ENCODE measurements around the gene C10orf90. TPM values are rescaled to one million over a fixed set of nuclear protein-coding genes. Genes with fewer than 3 reads are reported as not detected.

C10orf90 gene
- total RNA-seq, 4 donors from 2014 or later, result not detected

DNA sequence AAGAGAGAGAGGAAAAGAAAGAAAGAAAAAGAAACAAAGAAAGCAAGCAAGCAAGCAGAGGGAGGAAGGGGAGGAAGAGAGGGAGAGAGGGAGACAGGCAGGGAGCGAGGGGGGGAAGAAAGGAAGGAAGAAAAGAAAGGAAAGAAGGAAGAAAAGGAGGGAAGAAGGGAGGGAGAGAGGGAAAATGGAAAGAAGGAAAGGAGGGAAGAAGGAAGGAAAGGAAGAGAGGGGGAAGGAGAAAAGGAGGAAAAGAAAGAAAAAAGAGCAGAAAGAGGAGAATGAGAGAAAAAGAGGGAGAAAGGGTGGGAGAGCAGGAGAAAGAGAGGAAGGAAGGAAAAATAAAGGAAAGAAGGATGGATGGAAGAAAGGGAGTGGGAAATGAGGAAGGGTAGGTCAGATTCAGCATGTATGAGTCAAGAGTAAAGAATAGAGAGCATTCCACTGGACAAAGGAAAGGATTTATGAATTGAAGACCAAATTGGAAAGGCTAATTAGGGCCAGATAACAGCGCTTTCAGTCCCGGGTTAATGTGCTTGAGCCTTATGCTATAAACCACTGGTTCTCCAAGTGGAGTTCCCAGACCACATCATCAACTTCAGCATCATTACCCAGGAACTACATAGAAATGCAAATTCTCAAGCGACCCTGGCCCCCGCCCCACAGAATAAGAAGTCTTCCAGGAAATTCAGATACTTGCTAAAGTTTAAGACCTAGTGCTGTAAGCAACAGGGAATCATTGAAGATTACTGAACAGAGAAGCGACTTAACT is 85.1 kb downstream of the C10orf90 start:
- Histone ChIP-seq H3K27ac (no peak overlapping the region), H3K36me3 (no peaks in the 10 kb centered on the region), H3K27me3 (no peaks in the 10 kb centered on the region), H3K9me3 (no peaks in the 10 kb centered on the region), H3K4me1 (no peaks in the 10 kb centered on the region), H3K4me3 (no peak overlapping the region)
- DNase-seq, result no peak
- TF ChIP-seq, protein P1, sequence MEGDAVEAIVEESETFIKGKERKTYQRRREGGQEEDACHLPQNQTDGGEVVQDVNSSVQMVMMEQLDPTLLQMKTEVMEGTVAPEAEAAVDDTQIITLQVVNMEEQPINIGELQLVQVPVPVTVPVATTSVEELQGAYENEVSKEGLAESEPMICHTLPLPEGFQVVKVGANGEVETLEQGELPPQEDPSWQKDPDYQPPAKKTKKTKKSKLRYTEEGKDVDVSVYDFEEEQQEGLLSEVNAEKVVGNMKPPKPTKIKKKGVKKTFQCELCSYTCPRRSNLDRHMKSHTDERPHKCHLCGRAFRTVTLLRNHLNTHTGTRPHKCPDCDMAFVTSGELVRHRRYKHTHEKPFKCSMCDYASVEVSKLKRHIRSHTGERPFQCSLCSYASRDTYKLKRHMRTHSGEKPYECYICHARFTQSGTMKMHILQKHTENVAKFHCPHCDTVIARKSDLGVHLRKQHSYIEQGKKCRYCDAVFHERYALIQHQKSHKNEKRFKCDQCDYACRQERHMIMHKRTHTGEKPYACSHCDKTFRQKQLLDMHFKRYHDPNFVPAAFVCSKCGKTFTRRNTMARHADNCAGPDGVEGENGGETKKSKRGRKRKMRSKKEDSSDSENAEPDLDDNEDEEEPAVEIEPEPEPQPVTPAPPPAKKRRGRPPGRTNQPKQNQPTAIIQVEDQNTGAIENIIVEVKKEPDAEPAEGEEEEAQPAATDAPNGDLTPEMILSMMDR (IDR thresholded peaks at IDR 0.05), result no peak
- no peak for TF ChIP-seq POLR2A (IDR thresholded peaks at IDR 0.05)

DNA sequence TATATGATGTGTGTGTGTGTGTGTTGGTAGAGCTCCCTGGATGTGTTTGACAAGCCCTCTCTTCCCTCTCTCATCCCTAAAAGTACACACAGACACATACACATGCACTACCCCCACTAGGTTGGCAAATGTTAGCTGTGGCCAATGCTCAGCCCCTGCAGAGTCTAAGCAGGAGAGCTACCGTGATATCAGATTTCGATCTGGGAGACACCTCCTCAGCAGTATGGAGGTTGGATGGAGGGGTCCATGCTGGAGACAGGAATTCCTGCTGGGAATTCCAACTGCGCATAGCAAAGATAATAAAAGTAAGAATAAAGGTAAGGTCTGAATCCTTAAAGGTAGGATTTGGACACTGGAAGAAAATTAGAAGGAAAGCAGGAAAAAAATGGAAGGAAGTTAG is 85.7 kb downstream of the C10orf90 start:
- no peak overlapping the region for H3K27ac ChIP-seq
- H3K36me3 ChIP-seq, result no peaks in the 10 kb centered on the region
- H3K4me3 ChIP-seq, result no peak overlapping the region
- H3K9me3 ChIP-seq, result no peaks in the 10 kb centered on the region
- TF ChIP-seq POLR2A (IDR thresholded peaks at IDR 0.05), result no peak
- TF ChIP-seq, protein P1 (IDR thresholded peaks at IDR 0.05), result no peak
- no peak for DNase-seq
- H3K4me1 ChIP-seq, result no peaks in the 10 kb centered on the region
- H3K27me3 ChIP-seq, result no peaks in the 10 kb centered on the region

DNA sequence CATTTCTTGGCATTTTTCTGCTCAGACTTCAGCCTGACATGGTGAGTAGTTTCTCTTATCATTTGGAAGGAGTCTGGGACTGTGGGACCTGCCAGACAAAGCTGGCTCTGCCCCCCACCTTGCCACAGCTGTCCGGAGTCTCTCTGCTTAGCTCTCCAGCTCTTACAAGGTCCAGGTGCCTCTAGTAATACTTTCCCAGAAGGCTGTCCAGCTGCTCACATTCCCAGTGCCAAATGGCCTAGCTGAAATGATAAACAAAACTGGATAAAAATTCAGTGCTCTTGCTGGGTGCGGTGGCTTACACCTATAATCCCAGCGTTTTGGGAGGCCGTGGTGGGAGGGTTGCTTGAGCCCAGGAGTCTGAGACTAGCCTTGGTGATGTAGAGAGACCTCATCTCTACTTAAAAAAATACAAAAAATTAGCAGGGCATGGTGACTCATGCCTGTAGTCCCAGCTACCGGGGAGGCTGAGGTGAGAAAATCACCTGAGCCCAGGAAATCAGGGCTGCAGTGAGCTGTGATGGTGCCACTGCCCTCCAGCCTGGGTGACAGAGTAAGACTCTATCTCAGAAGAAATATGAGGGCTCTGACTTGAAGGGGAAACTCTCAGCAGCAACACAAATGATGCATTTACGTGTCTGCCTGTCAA is 86.8 kb downstream of the C10orf90 start:
- no peaks in the 10 kb centered on the region for H3K9me3 ChIP-seq
- no peak for DNase-seq
- H3K4me1 ChIP-seq, result no peaks in the 10 kb centered on the region
- no peak for TF ChIP-seq POLR2A (IDR thresholded peaks at IDR 0.05)
- TF ChIP-seq, protein P1 (IDR thresholded peaks at IDR 0.05), result no peak
- H3K36me3 ChIP-seq, result no peaks in the 10 kb centered on the region
- H3K4me3 ChIP-seq, result no peak overlapping the region
- H3K27me3 ChIP-seq, result no peaks in the 10 kb centered on the region
- H3K27ac ChIP-seq, result no peak overlapping the region

DNA sequence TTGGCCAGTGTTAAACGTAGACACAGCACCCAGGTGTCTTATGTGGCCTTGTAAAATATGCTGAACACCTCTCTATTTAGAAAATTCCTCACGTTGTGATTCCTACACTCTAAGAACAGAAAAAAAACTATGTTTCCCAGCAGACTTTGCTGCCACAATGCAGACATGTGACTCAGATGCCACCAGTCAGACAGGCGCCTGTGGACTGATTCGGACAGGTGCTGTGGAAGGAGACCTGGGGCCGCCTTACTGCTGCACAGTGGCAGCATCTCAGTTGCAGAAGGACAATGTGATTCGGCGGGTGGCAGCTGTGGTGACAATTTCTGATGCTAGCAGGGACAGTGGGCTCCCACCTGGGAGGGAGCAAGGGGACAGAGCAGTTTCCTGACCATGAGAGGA is 88.8 kb downstream of the C10orf90 start:
- Histone ChIP-seq H3K4me3 (no peak overlapping the region), H3K9me3 (no peaks in the 10 kb centered on the region), H3K4me1 (no peaks in the 10 kb centered on the region), H3K27me3 (no peaks in the 10 kb centered on the region), H3K27ac (no peak overlapping the region), H3K36me3 (no peaks in the 10 kb centered on the region)
- TF ChIP-seq POLR2A (IDR thresholded peaks at IDR 0.05), result no peak
- TF ChIP-seq, protein P1 (IDR thresholded peaks at IDR 0.05), result no peak
- no peak for DNase-seq

DNA sequence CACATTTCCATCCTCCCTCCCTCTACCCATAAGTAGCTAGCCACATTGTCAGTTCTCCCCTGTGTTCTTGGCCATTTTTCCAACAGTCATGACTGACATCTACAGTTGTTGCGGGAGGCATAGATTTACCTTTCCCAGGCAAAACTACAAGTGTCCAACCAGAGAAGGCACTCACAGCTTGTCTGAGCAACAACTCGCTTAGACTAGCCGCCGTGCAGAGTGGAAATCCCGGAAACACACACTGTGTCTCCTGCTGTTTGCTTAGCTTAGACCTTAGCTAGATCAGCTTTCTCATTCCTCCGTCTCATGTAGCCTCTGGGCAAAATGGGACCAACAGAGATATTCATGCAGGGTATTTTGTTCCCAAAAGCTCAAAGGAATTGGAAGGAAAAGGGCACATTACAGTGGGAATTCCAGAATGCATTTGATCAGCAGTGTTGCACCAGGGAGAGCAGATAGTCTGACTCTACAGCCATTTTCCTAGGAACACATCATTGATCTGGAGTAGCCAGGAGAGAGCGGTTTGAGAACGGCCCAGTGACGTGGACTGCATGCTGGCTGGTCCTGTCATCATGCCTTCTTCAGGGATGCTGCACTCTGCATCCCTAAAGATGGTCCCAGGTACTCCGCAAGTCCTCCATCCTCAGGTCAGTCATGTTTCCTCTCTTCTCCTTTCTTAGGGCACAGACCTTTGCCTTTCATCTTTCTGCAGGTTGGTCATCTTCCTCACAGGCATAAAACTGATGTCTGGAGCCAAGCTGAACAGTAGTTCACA is 89.4 kb downstream of the C10orf90 start:
- DNase-seq, result no peak
- H3K4me3 ChIP-seq, result no peak overlapping the region
- H3K9me3 ChIP-seq, result no peaks in the 10 kb centered on the region
- no peaks in the 10 kb centered on the region for H3K36me3 ChIP-seq
- H3K27ac ChIP-seq, result no peak overlapping the region
- no peaks in the 10 kb centered on the region for H3K27me3 ChIP-seq
- TF ChIP-seq, protein P1 (IDR thresholded peaks at IDR 0.05), result no peak
- no peak for TF ChIP-seq POLR2A (IDR thresholded peaks at IDR 0.05)
- no peaks in the 10 kb centered on the region for H3K4me1 ChIP-seq

Measured in Peyer's patch (tissue), 4 donors.